H9 (cell line): ENCODE data around the gene DIAPH3. TPM values are rescaled to one million over a fixed set of nuclear protein-coding genes. Genes with fewer than 3 reads are reported as not detected.

Experiments
- DNase-seq: peaks from one replicate; pipeline ENCODE4 v3.0.0-alpha.2; 2017
- H2AFZ ChIP-seq: one replicate; pipeline ENCODE4 v1.6.1; 2013; ENCODE audit warnings: mild to moderate bottlenecking, low read length, control low read depth, moderate library complexity
- H2AK5ac ChIP-seq: 2 replicates; pipeline ENCODE4 v1.6.1; 2013; ENCODE audit warnings: low read length, control low read depth, mixed read lengths; ENCODE audit not compliant: insufficient read length
- H2BK120ac ChIP-seq: one replicate; pipeline ENCODE4 v1.6.1; 2013; ENCODE audit warnings: low read depth, mild to moderate bottlenecking, low read length, control low read depth, inconsistent platforms; ENCODE audit not compliant: poor library complexity, severe bottlenecking
- H2BK12ac ChIP-seq: 2 replicates; pipeline ENCODE4 v1.6.1; 2013; ENCODE audit warnings: low read length, control low read depth, mixed read lengths, low read depth; ENCODE audit not compliant: insufficient read length
- H2BK15ac ChIP-seq: 2 replicates; pipeline ENCODE4 v1.6.1; 2013; ENCODE audit warnings: low read depth, low read length, control low read depth
- H2BK20ac ChIP-seq: one replicate; pipeline ENCODE4 v1.6.1; 2013; ENCODE audit warnings: low read depth, mild to moderate bottlenecking, low read length, control low read depth, inconsistent platforms; ENCODE audit not compliant: poor library complexity, severe bottlenecking
- H2BK5ac ChIP-seq: 2 replicates; pipeline ENCODE4 v1.6.1; 2013; ENCODE audit warnings: low read length, control low read depth, mixed read lengths; ENCODE audit not compliant: insufficient read length
- H3K14ac ChIP-seq: 2 replicates; pipeline ENCODE4 v1.6.1; 2013; ENCODE audit warnings: low read length, control low read depth; ENCODE audit not compliant: insufficient read depth
- H3K18ac ChIP-seq: 2 replicates; pipeline ENCODE4 v1.6.1; 2013; ENCODE audit warnings: low read depth, mild to moderate bottlenecking, mixed read lengths, low read length, control low read depth; ENCODE audit not compliant: insufficient read length
- H3K23ac ChIP-seq: 2 replicates; pipeline ENCODE4 v1.6.1; 2013; ENCODE audit warnings: low read length, control low read depth, mixed read lengths, low read depth; ENCODE audit not compliant: insufficient read length
- H3K23me2 ChIP-seq: 2 replicates; pipeline ENCODE4 v1.6.1; 2013; ENCODE audit warnings: low read depth, mild to moderate bottlenecking, mixed read lengths, low read length, control low read depth; ENCODE audit not compliant: insufficient read length, poor library complexity, severe bottlenecking
- H3K27ac ChIP-seq: 2 replicates; pipeline ENCODE4 v1.5.1; 2013; ENCODE audit warnings: low read length, control low read depth, mixed read lengths, low read depth; ENCODE audit not compliant: insufficient read length
- H3K27me3 ChIP-seq: 2 replicates; pipeline ENCODE4 v1.6.1; 2013; ENCODE audit warnings: low read length, control low read depth, inconsistent platforms; ENCODE audit not compliant: insufficient read depth
- H3K4ac ChIP-seq: 2 replicates; pipeline ENCODE4 v1.6.1; 2013; ENCODE audit warnings: low read depth, mild to moderate bottlenecking, control low read depth, inconsistent platforms, low read length, moderate library complexity
- H3K4me1 ChIP-seq: 2 replicates; pipeline ENCODE4 v1.6.1; 2013; ENCODE audit warnings: low read length, control low read depth, inconsistent platforms; ENCODE audit not compliant: insufficient read depth
- H3K4me2 ChIP-seq: 2 replicates; pipeline ENCODE4 v1.6.1; 2013; ENCODE audit warnings: low read length, control low read depth, mixed read lengths; ENCODE audit not compliant: insufficient read length, insufficient read depth
- H3K56ac ChIP-seq: 2 replicates; pipeline ENCODE4 v1.6.1; 2013; ENCODE audit warnings: low read depth, mild to moderate bottlenecking, mixed read lengths, low read length, control low read depth; ENCODE audit not compliant: insufficient read length
- H3K79me1 ChIP-seq: 2 replicates; pipeline ENCODE4 v1.6.1; 2013; ENCODE audit warnings: low read depth, mild to moderate bottlenecking, moderate library complexity, low read length, control low read depth, inconsistent platforms; ENCODE audit not compliant: insufficient read depth, poor library complexity, severe bottlenecking
- H3K79me2 ChIP-seq: 2 replicates; pipeline ENCODE4 v1.6.1; 2013; ENCODE audit warnings: low read length, control low read depth, inconsistent platforms; ENCODE audit not compliant: insufficient read depth
- H3K9ac ChIP-seq: 2 replicates; pipeline ENCODE4 v1.6.1; 2013; ENCODE audit warnings: low read length, control low read depth, mixed read lengths; ENCODE audit not compliant: insufficient read length; ENCODE audit errors: extremely low read depth
- H3K9me3 ChIP-seq: one replicate; pipeline ENCODE4 v1.6.1; 2013; ENCODE audit warnings: low read depth, low read length, inconsistent platforms; ENCODE audit not compliant: control insufficient read depth
- H3T11ph ChIP-seq: one replicate; pipeline ENCODE4 v1.6.1; 2013; ENCODE audit warnings: mild to moderate bottlenecking, low read length, control low read depth, inconsistent platforms
- H4K20me1 ChIP-seq: one replicate; pipeline ENCODE4 v1.6.1; 2013; ENCODE audit not compliant: control insufficient read depth, insufficient read length, insufficient read depth
- H4K5ac ChIP-seq: 2 replicates; pipeline ENCODE4 v1.6.1; 2013; ENCODE audit warnings: low read depth, mild to moderate bottlenecking, mixed read lengths, low read length, control low read depth; ENCODE audit not compliant: insufficient read length
- H4K8ac ChIP-seq: replicated peaks from 2 replicates; pipeline ENCODE4 v1.6.1; 2013; ENCODE audit warnings: low read length, control low read depth, mixed read lengths, low read depth; ENCODE audit not compliant: insufficient read length
- H4K91ac ChIP-seq: 2 replicates; pipeline ENCODE4 v1.6.1; 2013; ENCODE audit warnings: low read depth, mild to moderate bottlenecking, moderate library complexity, mixed read lengths, low read length, control low read depth; ENCODE audit not compliant: insufficient read length
- H3K27ac Mint-ChIP-seq, 3 experiments: 2 replicates in 2 of 3; 3 replicates in 1 of 3; pipeline ENCODE4 v1.8.0; 2020 to 2021; ENCODE audit warnings: mixed read lengths in 3 of 3, mild to moderate bottlenecking in 1 of 3, moderate library complexity in 1 of 3
- H3K27me3 Mint-ChIP-seq: 2 replicates; pipeline ENCODE4 v1.8.0; 2021; ENCODE audit warnings: low read depth, mild to moderate bottlenecking, moderate library complexity, mixed read lengths
- H3K36me3 Mint-ChIP-seq, 3 experiments: 2 replicates in 2 of 3; 3 replicates in 1 of 3; pipeline ENCODE4 v1.8.0; 2020 to 2021; ENCODE audit warnings: low read depth in 3 of 3, mixed read lengths in 3 of 3; ENCODE audit not compliant: insufficient read depth in 1 of 3
- H3K4me1 Mint-ChIP-seq, 2 experiments: 2 replicates each; pipeline ENCODE4 v1.8.0; 2020; ENCODE audit warnings: mixed read lengths in 2 of 2
- H3K4me3 Mint-ChIP-seq, 2 experiments: 2 replicates in 1 of 2; 3 replicates in 1 of 2; pipeline ENCODE4 v1.8.0; 2020 to 2021; ENCODE audit warnings: mild to moderate bottlenecking in 2 of 2, mixed read lengths in 2 of 2, moderate library complexity in 1 of 2
- H3K9me3 Mint-ChIP-seq, 2 experiments: 2 replicates in 1 of 2; 3 replicates in 1 of 2; pipeline ENCODE4 v1.8.0; 2020; ENCODE audit warnings: mild to moderate bottlenecking in 2 of 2, mixed read lengths in 2 of 2, moderate library complexity in 1 of 2
- CTCF ChIP-seq: fragments of 200-600 bp; sonication (generic); conservative IDR thresholded peaks from 3 replicates; pipeline ENCODE4 v1.8.0; 2021; ENCODE audit warnings: antibody characterized with exemption, mild to moderate bottlenecking
- WGBS: extraction: QIAGEN DNeasy Blood & Tissue Kit; methylation state at CpG from one replicate; pipeline ENCODE4 v1.1.7; 2013; ENCODE audit warnings: missing lambda C conversion rate, low lambda C conversion rate, mixed read lengths; ENCODE audit not compliant: insufficient read length; ENCODE audit errors: extremely low coverage; 5-methylcytosine and 5-hydroxymethylcytosine counted together
- total RNA-seq: library from RNA; stranded (reverse); gene quantifications from 2 replicates; pipeline ENCODE4 v1.2.1, GENCODE V29; 2021

The DIAPH3 gene
- total RNA-seq, 1 experiment from 2014 or later, result 23.1 TPM

GRCh38 chr13:59691501-59692066 is 472.1 kb downstream of the DIAPH3 start:
- H2BK12ac ChIP-seq, result no peak overlapping the region
- H3K4me1 ChIP-seq, result peaks cover 3% of the 10 kb centered on the region; the same call in 1 of the 2 replicates
- H3K14ac ChIP-seq, result no peak overlapping the region
- Mint-ChIP-seq H3K27me3 (no peaks in the 10 kb centered on the region), H3K4me1 (peaks cover 33 to 41% of the 10 kb centered on the region in 2 experiments), H3K27ac (peak overlapping the region in 2 of 3 experiments; percentile 30 to 61; a peak in 3 of 7 replicates), H3K9me3 (no peaks in the 10 kb centered on the region), H3K36me3 (no peaks in the 10 kb centered on the region), H3K4me3 (no peak overlapping the region)
- H3K23me2 ChIP-seq, result no peaks in the 10 kb centered on the region
- no peak overlapping the region for H3K18ac ChIP-seq
- H3K4me2 ChIP-seq, result no peak overlapping the region
- no peaks in the 10 kb centered on the region for H3K9me3 ChIP-seq
- H3K23ac ChIP-seq, result no peak overlapping the region
- no peak overlapping the region for H2AK5ac ChIP-seq
- H4K91ac ChIP-seq, result no peak overlapping the region
- H3K4ac ChIP-seq, result no peak overlapping the region
- no peaks in the 10 kb centered on the region for H3K27me3 ChIP-seq
- no peak overlapping the region for H3T11ph ChIP-seq
- H2BK120ac ChIP-seq, result no peak overlapping the region
- H2BK20ac ChIP-seq, result no peak overlapping the region
- TF ChIP-seq CTCF, result no peak
- H4K8ac ChIP-seq, result no peak overlapping the region
- H3K27ac ChIP-seq, result no peak overlapping the region
- WGBS, result no CpG with 5 or more reads among the region's 1 CpG
- H3K79me1 ChIP-seq, result no peaks in the 10 kb centered on the region
- no peak overlapping the region for H4K5ac ChIP-seq
- no peaks in the 10 kb centered on the region for H4K20me1 ChIP-seq
- H2BK5ac ChIP-seq, result no peak overlapping the region
- no peak for DNase-seq
- H2BK15ac ChIP-seq, result no peak overlapping the region
- no peak overlapping the region for H2AFZ ChIP-seq
- no peaks in the 10 kb centered on the region for H3K79me2 ChIP-seq
- no peak overlapping the region for H3K9ac ChIP-seq
- H3K56ac ChIP-seq, result no peak overlapping the region
